Occipital lobe (tissue), 2 donors: ENCODE measurements around the gene NECTIN3. TPM values are rescaled to one million over a fixed set of nuclear protein-coding genes. Genes with fewer than 3 reads are reported as not detected.

Source experiments
- DNase-seq: peaks from one replicate; lab custom pipeline; 2025; lab: John Stamatoyannopoulos, UW
- total RNA-seq: library from RNA; depleted of rRNA; stranded (reverse); fragments of >200 nt; gene quantifications from one replicate; pipeline ENCODE4 v1.2.3, GENCODE V29; 2014

Gene NECTIN3
- total RNA-seq, 1 donor from 2014 or later = 159 TPM

- no peak for DNase-seq
Observed at GRCh38 chr3:111197485-111197884, 125.9 kb downstream of the NECTIN3 start.

- DNase-seq = no peak
Observed at GRCh38 chr3:111200027-111200426, 128.4 kb downstream of the NECTIN3 start.

- no peak for DNase-seq
Observed at GRCh38 chr3:111210003-111210711, 138.5 kb downstream of the NECTIN3 start.

- DNase-seq = no peak
Observed at GRCh38 chr3:111210866-111211564, 139.4 kb downstream of the NECTIN3 start.

- no peak for DNase-seq
Observed at GRCh38 chr3:111212511-111212910, 140.9 kb downstream of the NECTIN3 start.

- DNase-seq = no peak
Observed at GRCh38 chr3:111215481-111215880, 143.9 kb downstream of the NECTIN3 start.

- no peak for DNase-seq
Observed at GRCh38 chr3:111218615-111219014, 147.0 kb downstream of the NECTIN3 start.

- DNase-seq = no peak
Observed at GRCh38 chr3:111227216-111227615, 155.6 kb downstream of the NECTIN3 start.

- DNase-seq = no peak
Observed at GRCh38 chr3:111229301-111229700, 157.7 kb downstream of the NECTIN3 start.

GRCh38 chr3:111236836-111237713, 165.5 kb downstream of the NECTIN3 start:
- DNase-seq = no peak

- no peak for DNase-seq
Observed at GRCh38 chr3:111237946-111238345, 166.3 kb downstream of the NECTIN3 start.

GRCh38 chr3:111238885-111239284, 167.3 kb downstream of the NECTIN3 start:
- DNase-seq = no peak

GRCh38 chr3:111241960-111242359, 170.3 kb downstream of the NECTIN3 start:
- DNase-seq = no peak
